Measurements from ENCODE around the gene TMEM132D.

- no peak for TF ChIP-seq CTCF (conservative IDR thresholded peaks at IDR 0.05; ENCODE audit: low read depth, low read length)
- TF ChIP-seq EZH2 (IDR thresholded peaks at IDR 0.05; ENCODE audit: borderline replicate concordance, low read depth, low read length, poor library complexity, severe bottlenecking) = no peak
Measured at GRCh38 chr12:129179941-129180553, 723.8 kb downstream of the TMEM132D start.
